GM12872 (cell line): ENCODE measurements around the gene C2CD4C.

ENCODE experiments used
- CTCF ChIP-seq: IDR thresholded peaks from 3 replicates; pipeline ENCODE4 v1.5.1; 2011; ENCODE audit warnings: low read depth, mild to moderate bottlenecking, low read length, moderate library complexity; ENCODE audit not compliant: insufficient read depth

C2CD4C gene

GRCh38 chr19:453606-454005, 44.7 kb upstream of the C2CD4C start:
- TF ChIP-seq CTCF: no peak

- TF ChIP-seq CTCF: no peak
Measured at GRCh38 chr19:452829-453228, 43.9 kb upstream of the C2CD4C start.

- no peak for TF ChIP-seq CTCF
Measured at GRCh38 chr19:449916-450315, 41.0 kb upstream of the C2CD4C start.

- TF ChIP-seq CTCF: no peak
Measured at GRCh38 chr19:447816-448560, 39.0 kb upstream of the C2CD4C start.

GRCh38 chr19:447064-447426, 38.1 kb upstream of the C2CD4C start:
- no peak for TF ChIP-seq CTCF

- no peak for TF ChIP-seq CTCF
Measured at GRCh38 chr19:444677-445210, 35.8 kb upstream of the C2CD4C start.

- no peak for TF ChIP-seq CTCF
Measured at GRCh38 chr19:443005-443404, 34.1 kb upstream of the C2CD4C start.
